Gastrocnemius medialis (tissue), 4 donors: ENCODE results near the gene PI4KA.
"Not testable (repeated sequence)": the region's sequence is repeated elsewhere in the genome, so short reads cannot be mapped to it uniquely, and the experiment has no call there.

Experiments
- POLR2A ChIP-seq, 2 donors: fragments of 450-650 bp; IDR thresholded peaks; one replicate each; pipeline ENCODE4 v1.6.1; 2017; ENCODE audit warnings: antibody characterized with exemption in 2 of 2, mild to moderate bottlenecking in 2 of 2, moderate library complexity in 2 of 2
- TF ChIP-seq, protein P1 (sequence below), 5 experiments: fragments of 450-650 bp in 3 of 5; fragments of 200-600 bp in 2 of 5; sonication (generic) in 2 of 5; IDR thresholded peaks in 4 of 5; conservative IDR thresholded peaks in 1 of 5; 1 replicate in 4 of 5; 2 replicates in 1 of 5; pipeline ENCODE4 v1.5.1; 2016 to 2019; ENCODE audit warnings: antibody characterized with exemption in 5 of 5, mild to moderate bottlenecking in 3 of 5, moderate library complexity in 3 of 5

DNA sequence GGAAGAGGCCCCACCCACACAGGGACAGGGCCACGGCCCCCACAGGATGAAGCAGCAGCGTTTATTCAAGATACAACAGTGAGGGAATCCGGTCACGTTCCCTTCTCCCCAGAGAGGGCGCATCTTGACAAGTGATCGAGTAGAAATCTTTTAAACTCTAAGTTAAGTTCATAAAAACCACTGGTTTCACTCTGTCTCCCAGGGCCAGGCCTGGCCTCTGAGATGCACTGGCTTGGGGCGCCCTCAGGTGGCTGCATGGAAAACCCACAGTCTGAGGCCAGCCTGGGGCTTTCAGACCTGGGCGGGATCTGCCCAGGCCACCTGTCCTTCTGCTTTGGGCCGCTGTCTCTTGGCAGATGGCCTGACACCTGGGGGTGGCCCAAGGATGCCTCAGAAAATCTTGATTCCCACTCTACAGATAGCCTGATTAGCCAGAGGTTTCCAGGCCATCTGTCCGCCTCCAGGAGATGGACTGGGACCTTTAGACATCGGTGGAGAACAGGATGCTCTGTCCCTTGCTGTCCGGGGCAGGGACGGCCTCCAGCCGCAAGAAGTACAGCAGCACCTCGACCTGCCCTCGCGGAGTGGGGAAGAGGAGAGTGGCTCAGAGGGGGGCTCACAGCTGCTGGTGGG is 161.0 kb downstream of the PI4KA start:
- TF ChIP-seq, protein P1, sequence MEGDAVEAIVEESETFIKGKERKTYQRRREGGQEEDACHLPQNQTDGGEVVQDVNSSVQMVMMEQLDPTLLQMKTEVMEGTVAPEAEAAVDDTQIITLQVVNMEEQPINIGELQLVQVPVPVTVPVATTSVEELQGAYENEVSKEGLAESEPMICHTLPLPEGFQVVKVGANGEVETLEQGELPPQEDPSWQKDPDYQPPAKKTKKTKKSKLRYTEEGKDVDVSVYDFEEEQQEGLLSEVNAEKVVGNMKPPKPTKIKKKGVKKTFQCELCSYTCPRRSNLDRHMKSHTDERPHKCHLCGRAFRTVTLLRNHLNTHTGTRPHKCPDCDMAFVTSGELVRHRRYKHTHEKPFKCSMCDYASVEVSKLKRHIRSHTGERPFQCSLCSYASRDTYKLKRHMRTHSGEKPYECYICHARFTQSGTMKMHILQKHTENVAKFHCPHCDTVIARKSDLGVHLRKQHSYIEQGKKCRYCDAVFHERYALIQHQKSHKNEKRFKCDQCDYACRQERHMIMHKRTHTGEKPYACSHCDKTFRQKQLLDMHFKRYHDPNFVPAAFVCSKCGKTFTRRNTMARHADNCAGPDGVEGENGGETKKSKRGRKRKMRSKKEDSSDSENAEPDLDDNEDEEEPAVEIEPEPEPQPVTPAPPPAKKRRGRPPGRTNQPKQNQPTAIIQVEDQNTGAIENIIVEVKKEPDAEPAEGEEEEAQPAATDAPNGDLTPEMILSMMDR (IDR thresholded peaks at IDR 0.05 in 4 of 5, conservative IDR thresholded peaks at IDR 0.05 in 1 of 5): peak in 4 of 5 experiments; percentile 16 to 83 (median 60)
- not testable (repeated sequence) for TF ChIP-seq POLR2A (IDR thresholded peaks at IDR 0.05)
